HG03442 (cell line): Measurements from ENCODE around the gene TBC1D9.
"Not testable (repeated sequence)": the region's sequence is repeated elsewhere in the genome, so short reads cannot be mapped to it uniquely, and the experiment has no call there.

ENCODE experiments used
- ATAC-seq: cut with Tn5 transposase; IDR thresholded peaks from one replicate; pipeline ENCODE4 v1.9.1; 2021; ENCODE audit warnings: mild to moderate bottlenecking, moderate library complexity; ENCODE audit not compliant: unreplicated experiment

Gene TBC1D9

GRCh38 chr4:140754918-140755773, 1.0 kb downstream of the TBC1D9 start:
- no peak for ATAC-seq

GRCh38 chr4:140753329-140753728, 2.9 kb downstream of the TBC1D9 start:
- ATAC-seq: no peak

DNA sequence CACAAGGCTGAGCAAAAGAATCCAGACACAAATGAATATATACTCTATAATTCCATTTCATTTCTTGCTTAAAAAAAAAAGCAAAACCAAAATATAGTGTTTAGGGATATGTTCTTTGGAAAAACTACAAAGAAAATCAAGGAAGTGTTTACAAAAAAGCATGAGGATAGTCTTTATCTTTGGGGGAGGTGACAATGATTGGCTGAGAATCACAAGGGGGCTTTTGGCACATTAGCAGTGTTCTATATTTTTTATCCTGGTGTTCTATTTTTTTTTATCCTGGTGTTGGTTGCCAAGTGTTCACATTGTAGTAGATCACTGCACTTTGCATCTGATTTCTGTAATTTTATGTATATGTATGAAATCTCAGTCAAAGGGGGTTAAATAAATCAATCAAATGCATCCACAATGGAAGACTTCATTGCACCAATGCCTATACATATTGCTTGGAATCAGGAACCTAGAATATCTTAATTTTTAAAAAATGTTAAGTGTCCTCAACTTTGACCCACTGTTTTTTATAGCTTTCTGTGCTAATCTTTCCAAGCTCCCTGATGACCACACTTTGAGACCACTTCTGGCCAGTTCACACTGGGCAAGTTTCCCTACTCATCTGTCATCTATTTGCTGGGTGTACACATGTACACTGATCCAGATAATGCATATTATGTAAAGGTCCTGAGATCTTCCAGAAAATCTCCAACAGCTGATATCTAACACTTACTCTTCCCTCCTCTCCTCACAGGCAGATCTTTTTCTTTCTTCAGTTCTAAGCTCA, 3.7 kb downstream of the TBC1D9 start:
- ATAC-seq: no peak

GRCh38 chr4:140750470-140750869, 5.7 kb downstream of the TBC1D9 start:
- no peak for ATAC-seq

DNA sequence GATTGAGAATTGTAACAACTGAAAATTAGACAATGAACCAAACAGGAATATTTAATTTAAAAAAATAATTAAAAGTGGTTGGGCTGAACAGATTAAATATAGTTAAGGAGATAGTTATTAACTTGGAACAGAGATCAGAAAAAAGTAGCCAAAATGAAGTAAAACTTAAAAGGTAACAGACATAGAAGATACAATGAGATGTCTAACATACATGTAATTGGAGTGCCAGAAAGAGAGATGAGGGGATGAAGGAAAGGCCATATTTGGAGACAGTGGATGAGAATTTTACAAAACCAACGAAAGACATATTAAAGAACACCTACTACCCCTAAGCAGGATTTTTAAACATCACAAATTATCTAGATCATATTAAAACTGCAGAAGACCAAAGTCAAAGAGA, 8.0 kb downstream of the TBC1D9 start:
- no peak for ATAC-seq

DNA sequence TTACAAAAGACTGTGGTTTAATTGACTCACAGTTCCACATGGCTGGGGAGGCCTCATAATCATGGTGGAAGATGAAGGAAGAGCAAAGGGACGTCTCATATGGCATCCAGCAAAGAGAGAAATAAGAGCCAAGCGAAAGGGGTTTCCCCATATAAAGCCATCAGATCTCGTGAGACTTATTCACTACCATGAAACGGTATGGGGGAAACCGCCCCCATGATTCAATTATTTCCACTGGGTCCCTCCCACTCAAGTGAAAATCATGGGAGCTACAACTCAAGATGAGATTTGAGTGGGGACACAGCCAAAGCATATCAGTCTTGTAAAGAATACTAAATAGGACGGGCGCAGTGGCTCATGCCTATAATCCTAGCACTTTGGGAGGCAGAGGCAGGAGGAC, 9.6 kb downstream of the TBC1D9 start:
- ATAC-seq: not testable (repeated sequence)

DNA sequence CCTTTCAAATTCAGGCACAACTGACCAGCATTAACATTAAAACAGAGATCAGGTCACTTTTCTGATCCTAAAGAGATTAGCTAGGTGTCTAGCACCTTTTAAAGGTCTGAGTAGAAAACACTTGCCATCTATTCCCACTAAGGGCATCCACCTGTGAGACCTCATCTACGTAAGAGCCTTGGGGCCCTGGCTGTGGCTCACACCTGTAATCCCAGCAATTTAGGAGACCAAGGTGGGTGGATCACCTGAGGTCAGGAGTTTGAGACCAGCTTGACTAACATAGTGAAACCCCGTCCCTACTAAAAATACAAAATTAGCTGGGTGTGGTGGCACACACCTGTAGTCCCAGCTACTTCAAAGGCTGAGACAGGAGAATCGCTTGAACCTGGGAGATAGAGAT, 11.8 kb downstream of the TBC1D9 start:
- ATAC-seq: no peak

DNA sequence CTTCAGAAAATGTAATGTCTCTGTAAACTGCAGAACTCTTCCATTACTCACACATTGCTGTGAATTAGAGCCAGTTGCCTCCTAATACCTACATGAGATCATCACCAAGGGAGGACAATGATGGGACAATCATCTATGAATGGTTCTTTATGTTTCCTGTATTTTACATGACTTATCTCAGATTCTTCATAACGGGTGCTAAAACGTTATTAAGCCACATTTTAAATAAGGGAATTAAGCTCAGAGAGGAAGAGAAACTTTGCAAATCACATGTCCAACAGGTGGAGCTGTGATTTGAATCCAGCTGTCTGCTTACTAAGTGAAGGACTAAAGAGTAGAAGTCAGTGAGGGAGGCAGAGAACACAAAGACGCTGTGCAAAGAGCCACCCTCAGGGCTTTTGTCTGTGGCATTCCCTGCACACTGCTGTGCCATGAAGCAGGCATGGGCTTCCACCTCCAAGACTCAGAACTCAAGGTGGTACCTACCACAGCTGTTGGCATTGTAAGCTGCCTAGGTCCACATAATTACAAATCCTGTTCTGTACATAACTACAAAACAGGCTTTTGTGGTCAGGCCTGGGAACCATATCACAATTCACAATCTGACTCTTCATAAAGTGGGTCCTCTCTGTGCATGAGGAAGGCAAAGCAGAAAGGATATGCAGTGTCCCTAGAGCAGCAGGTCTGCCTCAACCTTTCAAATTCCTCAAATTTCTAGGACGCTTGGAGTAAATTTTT, 12.8 kb downstream of the TBC1D9 start:
- peak; percentile 79 for ATAC-seq

GRCh38 chr4:140742838-140743193, 13.4 kb downstream of the TBC1D9 start:
- ATAC-seq: peak; percentile 7

GRCh38 chr4:140740906-140741670, 15.1 kb downstream of the TBC1D9 start:
- ATAC-seq: no peak

- no peak for ATAC-seq
These were observed 15.8 kb downstream of the TBC1D9 start for GRCh38 chr4:140740422-140740821.

DNA sequence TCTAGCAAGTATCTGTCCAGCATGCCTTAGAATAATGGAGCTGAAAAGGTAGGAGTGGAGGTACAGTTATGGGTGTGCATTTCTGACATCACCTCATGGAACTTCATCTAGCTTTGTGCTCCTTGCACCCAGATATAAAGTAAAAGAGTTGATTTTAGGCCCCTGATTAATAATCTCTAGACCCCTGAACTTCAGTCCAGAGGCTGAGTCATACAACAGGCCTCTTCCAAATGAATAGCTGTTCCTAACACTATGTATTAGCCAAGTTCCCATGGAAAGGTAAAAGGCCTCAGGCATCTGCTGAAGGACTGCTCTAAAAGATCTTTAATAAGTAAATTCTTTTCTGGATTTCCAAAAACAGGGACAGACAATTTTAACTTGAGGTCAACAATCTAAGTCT, 16.2 kb downstream of the TBC1D9 start:
- no peak for ATAC-seq

DNA sequence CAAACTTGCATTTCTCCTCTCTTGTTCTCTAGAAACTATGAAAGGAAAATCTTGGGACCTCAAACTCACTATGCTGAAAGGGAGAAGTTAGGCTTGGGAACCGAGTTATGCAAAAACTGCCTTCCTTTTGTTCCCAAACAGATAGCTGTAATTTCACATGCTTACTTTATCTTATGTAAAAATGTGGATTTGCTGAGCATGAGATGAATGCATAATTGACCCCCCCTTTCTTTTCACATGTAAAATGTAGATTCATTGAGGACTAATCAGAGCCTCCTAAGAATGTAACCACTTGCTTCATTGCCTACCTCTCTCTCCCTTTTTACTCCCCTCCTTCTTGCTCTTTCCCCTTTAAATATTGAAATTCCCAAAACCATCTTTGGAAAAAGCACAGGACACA, 18.0 kb downstream of the TBC1D9 start:
- ATAC-seq: no peak

DNA sequence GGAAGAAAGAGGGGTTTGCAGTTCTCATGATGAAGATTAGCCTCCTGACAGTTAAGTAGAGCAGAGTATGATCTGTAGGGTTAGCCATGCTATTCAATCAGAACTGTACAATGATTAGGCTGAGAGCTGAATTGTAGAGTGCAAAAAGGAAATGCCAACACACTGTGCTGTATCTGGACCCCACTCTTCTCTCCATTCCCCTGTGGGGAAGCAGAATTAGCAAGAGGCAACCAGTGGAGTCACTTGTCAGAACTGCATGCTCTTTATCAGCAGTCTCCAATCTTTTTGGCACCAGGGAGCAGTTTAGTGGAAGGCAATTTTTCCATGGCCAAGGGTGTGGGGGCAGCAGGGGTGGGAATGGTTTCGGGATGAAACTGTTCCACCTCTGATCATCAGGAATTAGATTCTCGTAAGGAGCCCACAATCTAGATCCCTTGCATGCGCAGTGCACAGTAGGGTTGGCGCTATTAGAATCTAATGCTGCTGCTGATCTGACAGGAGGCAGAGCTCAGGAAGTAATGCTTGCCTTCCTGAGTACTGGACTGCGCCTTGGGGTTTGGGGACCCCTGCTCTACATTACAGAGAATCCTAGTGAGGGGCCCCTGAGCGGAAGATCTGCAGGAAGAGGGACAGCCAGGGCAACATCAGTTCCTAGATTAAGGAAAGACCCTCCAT, 19.4 kb downstream of the TBC1D9 start:
- no peak for ATAC-seq

- ATAC-seq: no peak
These were observed 20.3 kb downstream of the TBC1D9 start for GRCh38 chr4:140735779-140736391.

- no peak for ATAC-seq
These were observed 20.9 kb downstream of the TBC1D9 start for GRCh38 chr4:140735317-140735716.

DNA sequence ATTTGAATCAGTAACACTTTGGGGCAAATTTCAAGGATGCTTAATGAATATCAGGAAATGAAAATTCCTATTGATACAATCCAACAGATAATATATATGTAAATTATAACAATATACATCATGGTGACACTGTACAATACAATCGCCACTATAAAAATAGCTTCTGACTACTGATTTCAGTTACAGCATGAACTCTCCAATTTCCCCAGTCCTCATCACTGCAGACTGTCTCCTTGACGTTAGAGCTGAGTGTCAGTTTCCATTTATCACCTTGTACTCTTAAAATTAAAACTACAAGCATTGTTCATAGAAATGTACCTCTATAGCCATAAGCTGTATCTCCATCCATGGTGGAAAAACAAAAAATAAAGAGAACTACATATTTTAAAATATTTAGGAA, 23.4 kb downstream of the TBC1D9 start:
- no peak for ATAC-seq

- no peak for ATAC-seq
These were observed 26.7 kb downstream of the TBC1D9 start for GRCh38 chr4:140729344-140730049.
